ENCODE measurements around the gene CASP4. TPM values are rescaled to one million over a fixed set of nuclear protein-coding genes. Genes with fewer than 3 reads are reported as not detected.
"Not testable (repeated sequence)": the region's sequence is repeated elsewhere in the genome, so short reads cannot be mapped to it uniquely, and the experiment has no call there.

The CASP4 gene
- total RNA-seq (2014; rRNA removed; shearing (Covaris generic)): 0.31 and 0.55 TPM in 2 replicates

DNA sequence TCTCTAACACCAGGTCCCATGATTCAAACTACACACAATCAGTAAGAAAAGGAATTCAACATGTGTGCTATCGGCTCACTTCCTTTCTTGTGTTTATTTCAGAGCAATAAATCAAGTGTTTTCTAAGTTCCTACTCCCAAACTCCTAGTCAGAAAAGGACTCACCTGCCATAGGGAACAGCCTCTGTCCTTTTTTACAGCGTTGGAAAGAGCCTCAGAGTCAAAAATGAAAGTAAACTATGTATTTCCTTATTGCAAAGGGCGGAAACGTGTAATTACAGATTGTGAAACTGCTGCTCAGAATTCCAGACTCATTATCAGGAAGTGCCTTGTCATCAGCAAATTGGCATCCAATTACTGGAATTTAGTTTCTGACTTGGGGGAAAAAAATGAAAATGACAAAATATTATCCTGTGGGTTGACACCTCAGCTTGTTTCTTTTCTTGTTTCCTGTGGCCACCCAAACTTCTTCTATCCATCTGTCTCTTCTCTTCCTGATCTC lies at the start of gene CASP4:
Gene CASP4 (minus strand): TSS at position 220 of the 501 bp plus-strand sequence. CDS start 49 bp downstream, at position 171.
- DNase-seq (ENCODE audit: low spot score): no peak

GRCh38 chr11:105007463-105007862 lies 39.1 kb upstream of the CASP4 start:
- in situ Hi-C loops (cut with HindIII; ENCODE audit: low sequenced_read_pairs): no loop called here
- no peak for DNase-seq (ENCODE audit: low spot score)

More for the DNA sequence above, at the start of gene CASP4:
- in situ Hi-C loops (cut with HindIII; ENCODE audit: low sequenced_read_pairs): no loop called here

GRCh38 chr11:105005451-105005845 lies 37.1 kb upstream of the CASP4 start:
- in situ Hi-C loops (cut with HindIII; ENCODE audit: low sequenced_read_pairs): no loop called here
- no peak for DNase-seq (ENCODE audit: low spot score)

- in situ Hi-C loops (cut with HindIII; ENCODE audit: low sequenced_read_pairs): no loop called here
These were observed 35.6 kb upstream of the CASP4 start for GRCh38 chr11:105004021-105004420.

DNA sequence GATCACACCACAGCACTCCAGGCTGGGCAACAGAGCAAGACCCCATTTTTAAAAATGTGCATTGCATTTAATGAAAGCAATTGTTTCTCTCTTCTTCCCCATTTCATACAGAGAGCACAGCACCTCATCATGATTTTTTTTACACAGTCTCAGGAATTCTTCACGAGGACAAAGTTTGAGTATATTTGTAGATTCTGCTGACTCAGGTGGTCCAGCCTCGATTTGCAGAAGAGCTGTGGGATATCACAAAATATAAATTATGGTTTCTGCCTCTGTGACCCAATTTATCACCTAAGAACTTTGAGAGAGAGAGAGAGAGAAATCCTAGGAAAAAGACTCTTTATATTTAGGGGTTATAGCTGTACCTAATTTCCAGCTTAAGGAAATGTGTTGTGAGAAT lies 34.8 kb upstream of the CASP4 start:
- DNase-seq (ENCODE audit: low spot score): no peak
- in situ Hi-C loops (cut with HindIII; ENCODE audit: low sequenced_read_pairs): no loop called here

More at GRCh38 chr11:105004021-105004420, 35.6 kb upstream of the CASP4 start:
- no peak for DNase-seq (ENCODE audit: low spot score)

- in situ Hi-C loops (cut with HindIII; ENCODE audit: low sequenced_read_pairs): no loop called here
- no peak for DNase-seq (ENCODE audit: low spot score)
These were observed 32.4 kb upstream of the CASP4 start for GRCh38 chr11:105000797-105001196.

- DNase-seq (ENCODE audit: low spot score): no peak
- in situ Hi-C loops (cut with HindIII; ENCODE audit: low sequenced_read_pairs): no loop called here
These were observed 31.8 kb upstream of the CASP4 start for GRCh38 chr11:105000167-105000566.

- no peak for DNase-seq (ENCODE audit: low spot score)
- in situ Hi-C loops (cut with HindIII; ENCODE audit: low sequenced_read_pairs): no loop called here
These were observed 31.3 kb upstream of the CASP4 start for GRCh38 chr11:104999721-105000120.

GRCh38 chr11:104997288-104997687 lies 28.9 kb upstream of the CASP4 start:
- DNase-seq (ENCODE audit: low spot score): no peak
- in situ Hi-C loops (cut with HindIII; ENCODE audit: low sequenced_read_pairs): no loop called here

GRCh38 chr11:104995001-104995408 lies 26.6 kb upstream of the CASP4 start:
- DNase-seq (ENCODE audit: low spot score): no peak
- in situ Hi-C loops (cut with HindIII; ENCODE audit: low sequenced_read_pairs): no loop called here

GRCh38 chr11:104992781-104993180 lies 24.4 kb upstream of the CASP4 start:
- in situ Hi-C loops (cut with HindIII; ENCODE audit: low sequenced_read_pairs): no loop called here
- DNase-seq (ENCODE audit: low spot score): no peak

DNA sequence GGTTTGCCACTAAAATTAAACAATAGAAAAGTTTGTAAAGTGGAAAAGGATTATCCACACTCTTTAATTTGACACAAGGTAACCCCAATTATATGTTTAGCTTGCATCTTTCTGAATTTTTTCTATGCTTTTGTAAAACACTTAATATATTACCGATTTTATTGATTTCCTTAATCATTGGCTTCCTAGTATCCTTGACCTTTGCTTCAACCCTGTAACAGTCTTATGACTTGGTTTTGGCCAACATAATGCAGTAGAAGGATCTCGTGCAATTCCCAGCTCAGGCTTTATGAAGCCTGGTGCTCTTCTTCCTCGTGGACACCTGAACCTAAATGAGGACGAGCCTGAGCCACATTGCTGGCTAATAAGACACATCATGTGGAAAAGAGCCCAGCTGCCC lies 23.6 kb upstream of the CASP4 start:
- in situ Hi-C loops (cut with HindIII; ENCODE audit: low sequenced_read_pairs): no loop called here
- no peak for DNase-seq (ENCODE audit: low spot score)

GRCh38 chr11:104984808-104985207 lies 16.4 kb upstream of the CASP4 start:
- in situ Hi-C loops (cut with HindIII; ENCODE audit: low sequenced_read_pairs): no loop called here

DNA sequence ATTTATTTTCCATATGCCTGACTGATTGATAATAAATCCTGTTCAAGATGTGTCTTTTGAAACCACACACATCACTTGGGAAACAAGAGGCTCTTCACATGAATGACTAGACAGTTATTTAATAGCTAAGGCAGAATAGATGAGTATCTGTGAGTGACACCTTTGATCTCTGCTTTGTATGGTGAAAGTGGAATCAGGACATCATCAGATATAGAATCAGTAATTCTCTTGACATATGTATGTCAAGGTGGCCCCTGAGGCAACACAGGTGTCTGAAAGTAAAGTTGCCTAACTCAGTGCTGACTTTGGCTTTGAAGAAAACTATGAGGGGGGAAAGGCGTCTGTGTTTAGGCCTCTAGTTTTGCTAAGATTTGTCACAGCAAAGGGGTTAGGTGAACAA lies 11.5 kb upstream of the CASP4 start:
- in situ Hi-C loops (cut with HindIII; ENCODE audit: low sequenced_read_pairs): no loop called here
- DNase-seq (ENCODE audit: low spot score): no peak

More at GRCh38 chr11:104984808-104985207, 16.4 kb upstream of the CASP4 start:
- DNase-seq (ENCODE audit: low spot score): no peak

DNA sequence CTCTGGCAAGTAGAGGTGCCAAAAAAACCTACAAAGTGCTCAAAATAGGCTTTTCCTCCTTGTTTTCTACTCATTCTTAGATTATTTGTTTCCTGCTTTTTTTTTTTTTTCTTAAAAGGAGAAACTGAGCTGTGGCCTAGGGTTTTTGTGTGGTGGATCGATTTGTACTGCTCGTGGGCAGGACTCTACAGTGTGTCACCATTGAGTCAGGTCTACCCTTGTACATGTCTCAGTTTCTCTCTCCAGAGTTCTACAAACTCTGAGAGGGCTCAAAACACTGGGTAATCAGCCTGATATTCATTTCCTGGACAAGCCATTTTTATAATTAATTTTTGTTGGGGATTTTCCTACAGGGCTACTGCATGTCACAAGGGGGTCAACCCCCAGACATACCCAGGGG lies 5.2 kb upstream of the CASP4 start:
- no peak for DNase-seq (ENCODE audit: low spot score)
- in situ Hi-C loops (cut with HindIII; ENCODE audit: low sequenced_read_pairs): no loop called here

DNA sequence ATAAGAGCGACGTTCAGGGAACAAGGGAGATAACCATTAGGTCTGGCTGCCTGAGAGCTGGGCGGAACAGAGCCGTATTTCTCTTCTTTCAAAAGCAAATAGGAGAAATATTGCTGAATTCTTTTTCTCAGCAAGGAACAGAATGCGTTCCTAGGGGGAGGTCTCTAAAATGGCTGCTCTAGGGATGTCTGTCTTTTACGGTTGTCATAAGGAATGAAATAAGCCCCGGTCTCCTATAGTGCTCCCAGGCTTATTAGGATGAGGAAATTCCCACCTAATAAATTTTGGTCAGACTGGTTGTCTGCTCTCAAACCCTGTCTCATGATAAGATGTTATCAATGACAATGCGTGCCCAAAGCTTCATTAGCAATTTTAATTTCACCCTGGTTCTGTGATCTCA lies 4.5 kb upstream of the CASP4 start:
- in situ Hi-C loops (cut with HindIII; ENCODE audit: low sequenced_read_pairs); DNase-seq (ENCODE audit: low spot score): not testable (repeated sequence)

DNA sequence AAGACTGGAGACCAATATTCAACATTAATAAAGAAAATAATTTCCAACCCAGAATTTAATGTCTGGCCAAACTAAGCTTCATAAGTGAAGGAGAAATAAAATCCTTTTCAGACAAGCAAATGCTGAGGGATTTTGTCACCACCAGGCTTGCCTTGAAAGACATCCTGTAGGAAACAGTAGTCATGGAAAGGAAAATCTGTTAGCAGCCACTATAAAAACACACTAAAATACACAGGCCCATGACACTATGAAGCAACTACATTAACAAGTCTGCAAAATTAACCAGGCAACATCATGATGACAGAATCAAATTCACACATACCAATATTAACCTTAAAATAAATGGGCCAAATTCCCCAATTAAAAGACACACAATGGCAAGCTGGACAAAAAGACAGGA lies 2.4 kb upstream of the CASP4 start:
- in situ Hi-C loops (cut with HindIII; ENCODE audit: low sequenced_read_pairs): no loop called here
- no peak for DNase-seq (ENCODE audit: low spot score)

DNA sequence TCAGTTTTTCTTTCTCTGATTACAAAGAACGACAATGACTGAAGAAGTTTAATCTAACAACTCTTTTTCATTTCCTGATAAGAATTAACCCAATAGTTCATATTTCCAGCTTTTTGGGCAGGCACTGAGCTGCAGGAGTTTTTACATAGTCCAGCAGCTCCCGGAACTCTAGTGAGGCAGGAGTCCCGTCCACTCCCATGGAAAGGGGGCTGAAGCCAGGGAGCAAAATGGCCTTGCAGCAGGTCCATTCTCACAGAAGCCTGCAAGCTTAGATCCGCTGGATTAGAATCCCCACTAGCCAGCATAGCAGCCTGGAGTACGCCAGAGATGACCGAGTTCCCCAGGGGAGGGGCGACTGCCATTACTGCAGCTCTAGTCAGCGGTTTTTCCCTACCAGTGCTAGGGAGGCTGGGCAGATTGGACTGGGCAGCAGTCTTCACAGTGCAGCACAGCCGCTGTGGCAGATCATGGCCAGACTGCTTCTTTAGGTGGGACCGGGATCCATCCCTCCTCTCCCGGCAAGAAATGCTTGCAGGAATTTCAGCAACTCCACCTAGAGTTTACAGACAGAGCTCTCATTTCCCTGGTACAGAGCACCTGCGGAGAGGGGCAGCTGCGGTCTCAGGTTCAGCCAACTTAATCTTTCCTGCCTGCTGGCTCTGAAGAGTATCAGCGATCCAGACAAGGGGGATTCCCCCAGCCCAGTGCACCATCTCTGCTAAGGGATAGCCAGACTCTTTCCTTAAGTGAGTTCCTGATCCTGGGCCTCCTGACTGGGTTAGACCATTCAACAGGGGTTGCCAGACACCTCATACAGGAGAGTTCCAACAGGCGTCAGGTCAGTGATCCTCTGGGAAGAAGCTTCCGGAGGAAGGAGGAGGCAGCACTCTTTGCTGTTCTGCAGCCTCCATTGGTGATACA lies 742 bp upstream of the CASP4 start:
- DNase-seq (ENCODE audit: low spot score): no peak
- in situ Hi-C loops (cut with HindIII; ENCODE audit: low sequenced_read_pairs): no loop called here

GRCh38 chr11:104967534-104968354 lies 630 bp downstream of the CASP4 start:
- no peak for DNase-seq (ENCODE audit: low spot score)
- in situ Hi-C loops (cut with HindIII; ENCODE audit: low sequenced_read_pairs): no loop called here

- in situ Hi-C loops (cut with HindIII; ENCODE audit: low sequenced_read_pairs): no loop called here
- DNase-seq (ENCODE audit: low spot score): no peak
These were observed 2.6 kb downstream of the CASP4 start for GRCh38 chr11:104965735-104966134.

Measured in G401 (cell line).